Nephron progenitor cell (in vitro differentiated cells): ENCODE data around the gene PIK3CB.

Experiments
- DNase-seq: peaks from one replicate; pipeline ENCODE4 v3.0.0; 2021
- H3K27ac Mint-ChIP-seq: 2 replicates; pipeline ENCODE4 v1.8.0; 2021; ENCODE audit warnings: mild to moderate bottlenecking, moderate library complexity, mixed read lengths
- H3K27me3 Mint-ChIP-seq: 2 replicates; pipeline ENCODE4 v1.8.0; 2021; ENCODE audit warnings: mild to moderate bottlenecking, low read depth, mixed read lengths; ENCODE audit not compliant: poor library complexity
- H3K36me3 Mint-ChIP-seq: 2 replicates; pipeline ENCODE4 v1.8.0; 2021; ENCODE audit warnings: low read depth, mixed read lengths
- H3K4me1 Mint-ChIP-seq: 2 replicates; pipeline ENCODE4 v1.8.0; 2021; ENCODE audit warnings: mixed read lengths
- H3K4me3 Mint-ChIP-seq: 2 replicates; pipeline ENCODE4 v1.8.0; 2021; ENCODE audit warnings: mild to moderate bottlenecking, moderate library complexity, mixed read lengths
- H3K9me3 Mint-ChIP-seq: 2 replicates; pipeline ENCODE4 v1.8.0; 2021; ENCODE audit warnings: mild to moderate bottlenecking, moderate library complexity, mixed read lengths
- CTCF ChIP-seq: fragments of 200-600 bp; sonication (generic); IDR thresholded peaks from 2 replicates; pipeline ENCODE4 v1.5.0; 2021; ENCODE audit warnings: antibody characterized with exemption

The PIK3CB gene

GRCh38 chr3:138678086-138678485, 156.6 kb downstream of the PIK3CB start:
- Mint-ChIP-seq H3K4me3 (no peak overlapping the region), H3K36me3 (peaks cover 69% of the 10 kb centered on the region), H3K9me3 (peaks cover 46% of the 10 kb centered on the region), H3K27ac (peak overlapping the region; percentile 71), H3K27me3 (peaks cover 3% of the 10 kb centered on the region), H3K4me1 (peaks cover 34% of the 10 kb centered on the region)
- no peak for TF ChIP-seq CTCF
- no peak for DNase-seq

- H3K4me3 Mint-ChIP-seq: no peak overlapping the region
These were observed 159.3 kb downstream of the PIK3CB start for GRCh38 chr3:138675393-138675792.

GRCh38 chr3:138673641-138674530, 160.8 kb downstream of the PIK3CB start:
- H3K9me3 Mint-ChIP-seq: peaks cover 47% of the 10 kb centered on the region
- no peak for TF ChIP-seq CTCF
- peaks cover 85% of the 10 kb centered on the region for H3K36me3 Mint-ChIP-seq
- H3K4me1 Mint-ChIP-seq: peaks cover 45% of the 10 kb centered on the region
- peak overlapping the region; percentile 29 for H3K4me3 Mint-ChIP-seq
- peaks cover 3% of the 10 kb centered on the region for H3K27me3 Mint-ChIP-seq
- H3K27ac Mint-ChIP-seq: peak overlapping the region; percentile 97
- no peak for DNase-seq

More at GRCh38 chr3:138675393-138675792, 159.3 kb downstream of the PIK3CB start:
- Mint-ChIP-seq H3K9me3 (peaks cover 47% of the 10 kb centered on the region), H3K27me3 (peaks cover 3% of the 10 kb centered on the region), H3K4me1 (peaks cover 34% of the 10 kb centered on the region), H3K27ac (no peak overlapping the region), H3K36me3 (peaks cover 82% of the 10 kb centered on the region)
- DNase-seq: no peak
- TF ChIP-seq CTCF: no peak

GRCh38 chr3:138670407-138670806, 164.3 kb downstream of the PIK3CB start:
- Mint-ChIP-seq H3K27me3 (no peaks in the 10 kb centered on the region), H3K9me3 (peaks cover 25% of the 10 kb centered on the region), H3K36me3 (peaks cover 74% of the 10 kb centered on the region), H3K4me1 (peaks cover 46% of the 10 kb centered on the region), H3K27ac (no peak overlapping the region), H3K4me3 (no peak overlapping the region)
- no peak for DNase-seq
- TF ChIP-seq CTCF: no peak

- no peaks in the 10 kb centered on the region for H3K27me3 Mint-ChIP-seq
- peaks cover 70% of the 10 kb centered on the region for H3K36me3 Mint-ChIP-seq
- peaks cover 2% of the 10 kb centered on the region for H3K9me3 Mint-ChIP-seq
- TF ChIP-seq CTCF: no peak
- DNase-seq: no peak
- H3K4me1 Mint-ChIP-seq: peaks cover 34% of the 10 kb centered on the region
- H3K27ac Mint-ChIP-seq: no peak overlapping the region
- no peak overlapping the region for H3K4me3 Mint-ChIP-seq
These were observed 166.6 kb downstream of the PIK3CB start for GRCh38 chr3:138668107-138668506.

- Mint-ChIP-seq H3K36me3 (peaks cover 76% of the 10 kb centered on the region), H3K4me1 (no peaks in the 10 kb centered on the region), H3K27ac (no peak overlapping the region), H3K4me3 (no peak overlapping the region), H3K9me3 (no peaks in the 10 kb centered on the region), H3K27me3 (peaks cover 3% of the 10 kb centered on the region)
- no peak for DNase-seq
- no peak for TF ChIP-seq CTCF
These were observed 177.2 kb downstream of the PIK3CB start for GRCh38 chr3:138657508-138657907.
